GM19397 (cell line): Measurements from ENCODE around the gene TCEANC2.
"Not testable (repeated sequence)": the region's sequence is repeated elsewhere in the genome, so short reads cannot be mapped to it uniquely, and the experiment has no call there.

Source experiments
- ATAC-seq: cut with Tn5 transposase; IDR thresholded peaks from one replicate; pipeline ENCODE4 v1.9.1; 2021; ENCODE audit warnings: mild to moderate bottlenecking, moderate library complexity; ENCODE audit not compliant: unreplicated experiment

The TCEANC2 gene

GRCh38 chr1:54024811-54025210, 28.6 kb upstream of the TCEANC2 start:
- ATAC-seq = not testable (repeated sequence)

DNA sequence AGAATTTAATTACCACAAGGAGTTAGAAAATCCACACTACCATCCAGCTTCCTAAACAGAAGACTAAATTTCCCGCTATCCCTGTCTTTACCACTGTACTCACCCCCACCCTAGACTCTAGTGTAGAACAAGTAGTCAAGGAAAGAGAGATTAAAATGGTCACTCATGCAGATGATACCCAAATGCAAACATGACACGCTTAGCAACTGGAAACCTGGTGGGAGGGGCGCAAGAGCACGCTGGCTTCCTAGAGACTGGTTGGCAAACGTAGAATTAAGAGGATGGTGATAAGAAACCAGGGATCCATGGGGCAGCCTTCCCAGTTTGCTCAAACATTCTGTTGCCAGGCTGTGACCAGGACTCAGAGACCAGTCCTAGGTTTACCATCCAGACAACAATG, 25.6 kb upstream of the TCEANC2 start:
- no peak for ATAC-seq

DNA sequence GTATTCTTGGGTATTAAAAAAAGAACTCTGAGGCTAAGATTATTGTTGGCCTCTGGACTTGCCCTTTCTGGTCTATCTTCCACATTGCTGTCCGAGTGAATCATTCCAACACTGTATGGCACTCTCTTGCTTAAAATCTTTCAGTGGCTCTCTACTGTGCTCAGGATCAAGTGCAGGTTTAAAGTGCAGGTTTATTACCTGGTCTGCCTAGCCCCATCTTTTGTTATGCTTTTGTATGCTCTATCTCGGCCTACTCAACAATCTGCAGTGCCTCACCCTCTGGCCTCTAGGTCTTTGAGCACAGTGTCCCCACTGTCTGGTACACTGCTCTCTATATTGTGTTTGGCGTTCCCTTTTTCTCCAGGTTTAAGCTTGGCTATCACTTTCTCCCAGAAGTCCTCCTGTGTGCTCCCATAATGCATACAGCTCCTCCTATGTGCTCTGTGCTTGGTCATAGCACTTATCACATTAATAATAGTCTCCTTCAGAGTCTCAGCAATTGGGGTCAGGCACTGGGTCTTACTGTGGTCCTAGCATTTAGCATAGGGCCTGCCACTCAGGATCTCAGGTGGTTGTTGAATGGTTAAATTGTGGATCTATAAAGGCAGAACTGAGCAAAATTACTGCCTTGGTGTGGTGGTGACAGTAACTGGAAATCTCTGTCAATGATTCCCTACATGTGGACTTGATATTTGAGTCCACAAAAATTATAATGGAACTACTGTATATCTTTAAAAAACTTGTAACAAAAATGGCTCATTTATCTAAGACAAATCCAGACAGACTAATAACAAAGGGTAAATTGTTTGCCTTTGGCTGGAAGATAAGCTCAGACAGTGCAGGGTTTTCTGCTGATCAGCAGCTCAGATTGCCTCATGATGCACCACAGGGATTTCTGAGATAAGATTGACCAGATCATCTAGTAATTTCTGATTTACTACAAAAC, 24.8 kb upstream of the TCEANC2 start:
- ATAC-seq = no peak

GRCh38 chr1:54037476-54037875, 15.9 kb upstream of the TCEANC2 start:
- no peak for ATAC-seq

DNA sequence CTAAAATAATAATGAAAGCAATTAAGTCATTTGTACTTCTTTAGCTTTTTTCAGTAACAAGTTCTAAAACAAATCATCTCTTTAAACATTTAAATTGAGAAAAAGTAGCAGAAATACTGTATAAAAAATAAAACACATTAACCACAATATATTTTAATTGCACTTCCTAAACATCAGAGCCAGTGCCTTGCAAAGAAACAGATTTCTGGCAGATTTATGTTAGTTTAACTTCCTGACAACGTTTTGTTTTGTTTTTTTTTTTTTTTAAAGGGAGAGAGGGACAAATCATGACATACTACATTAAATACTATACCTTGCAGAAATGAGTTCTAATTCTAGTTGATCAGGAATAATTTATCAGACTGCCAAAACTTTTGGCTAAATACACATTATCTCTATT, 11.6 kb upstream of the TCEANC2 start:
- ATAC-seq = no peak

- no peak for ATAC-seq
Observed at GRCh38 chr1:54045496-54045895, 7.9 kb upstream of the TCEANC2 start.

- ATAC-seq = no peak
Observed at GRCh38 chr1:54046671-54047383, 6.6 kb upstream of the TCEANC2 start.

- ATAC-seq = no peak
Observed at GRCh38 chr1:54047384-54048305, 5.8 kb upstream of the TCEANC2 start.

DNA sequence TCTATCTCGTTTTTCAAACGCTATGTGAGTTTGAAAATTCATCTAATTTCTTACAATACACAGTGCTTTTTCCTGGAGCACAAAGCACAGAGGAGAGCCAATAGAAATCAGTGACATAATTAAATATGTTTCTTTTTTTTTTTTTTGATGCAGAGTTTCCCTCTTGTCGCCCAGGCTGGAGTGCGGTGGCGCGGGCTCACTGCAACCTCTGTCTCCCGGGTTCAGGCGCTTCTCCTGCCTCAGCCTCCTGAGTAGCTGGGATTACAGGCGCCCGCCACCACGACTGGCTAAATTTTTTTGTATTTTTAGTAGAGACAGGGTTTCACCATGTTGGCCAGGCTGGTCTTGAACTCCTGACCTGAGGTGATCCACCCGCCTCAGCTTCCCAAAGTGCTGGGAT, 3.0 kb upstream of the TCEANC2 start:
- not testable (repeated sequence) for ATAC-seq

GRCh38 chr1:54051933-54052430, 1.4 kb upstream of the TCEANC2 start:
- ATAC-seq = no peak

DNA sequence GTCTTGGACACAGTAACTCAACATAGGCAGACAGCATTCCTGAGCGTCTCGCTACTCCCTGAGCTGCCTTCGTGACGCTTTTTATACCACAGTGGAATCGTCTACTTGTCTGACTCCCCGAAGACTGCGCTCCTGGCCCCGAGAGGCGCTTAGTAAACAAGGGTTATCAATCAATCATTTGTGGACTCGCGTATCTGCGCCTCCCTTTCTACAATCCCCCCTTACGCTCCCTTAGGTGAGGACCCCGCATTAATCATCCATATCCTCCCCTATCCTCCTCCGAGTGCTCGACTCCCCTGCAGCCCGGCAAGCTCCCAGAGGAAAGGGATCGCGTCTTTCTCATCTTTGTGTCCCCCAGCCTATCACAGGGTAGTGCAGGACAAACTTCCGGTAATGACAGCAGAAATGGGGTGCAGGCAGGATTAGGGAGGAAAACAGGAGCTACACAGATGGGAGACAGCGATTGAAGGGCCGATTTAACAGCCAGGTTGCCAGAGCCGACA, 926 bp upstream of the TCEANC2 start:
- peak; percentile 5 for ATAC-seq

DNA sequence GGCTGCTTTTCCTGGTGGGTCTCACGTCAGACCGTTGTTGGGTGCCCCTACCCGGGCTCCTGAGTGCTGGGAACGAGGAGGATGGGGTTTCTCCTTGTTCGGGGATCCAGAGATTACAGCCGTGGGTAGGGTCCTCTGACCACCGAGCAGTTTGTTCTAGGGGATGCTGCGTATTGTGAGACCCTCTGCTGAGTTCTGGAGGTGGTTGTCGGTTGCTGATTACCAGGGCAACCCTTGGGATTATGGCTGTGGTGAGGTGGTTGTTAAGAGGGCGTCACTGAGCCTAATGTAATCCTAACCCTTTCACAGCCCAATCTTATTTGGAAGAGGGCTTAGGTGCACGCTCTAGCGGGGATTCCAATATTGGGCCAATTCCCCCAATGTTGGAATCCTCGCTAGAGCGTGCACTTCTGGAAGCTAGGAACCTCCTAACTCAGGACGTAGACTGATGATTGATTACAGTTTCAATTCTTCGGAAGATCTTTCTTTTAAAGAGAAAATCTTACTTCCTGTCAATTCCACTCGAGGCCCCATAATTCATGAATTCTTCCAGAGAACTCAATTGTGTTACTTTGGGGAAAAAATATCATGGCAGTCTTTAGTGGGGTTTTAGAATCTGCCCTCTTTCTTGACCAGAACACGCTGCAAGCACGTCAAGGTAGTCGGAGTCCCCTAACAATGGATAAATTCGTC, 483 bp downstream of the TCEANC2 start:
- no peak for ATAC-seq

- ATAC-seq = no peak
Observed at GRCh38 chr1:54054438-54054749, 986 bp downstream of the TCEANC2 start.

GRCh38 chr1:54064299-54064698, 10.9 kb downstream of the TCEANC2 start:
- ATAC-seq = no peak

DNA sequence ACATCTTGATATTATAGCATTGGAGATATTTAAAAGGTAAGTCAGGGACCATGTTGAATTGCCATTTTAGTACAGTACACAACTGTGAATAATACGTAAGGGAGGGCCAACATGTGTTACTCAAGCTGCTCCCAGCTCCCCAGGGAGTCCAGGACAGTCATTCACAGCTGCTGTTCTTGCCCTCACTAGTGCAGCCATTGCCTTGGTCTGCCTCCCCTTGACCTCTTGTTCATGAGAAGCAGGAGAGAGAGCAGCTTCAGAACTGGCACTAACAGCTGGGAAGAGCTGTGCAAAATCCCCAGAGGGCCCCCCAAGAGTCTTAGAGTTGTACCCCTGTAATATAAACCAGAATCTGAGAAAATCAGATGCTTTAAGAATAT, 16.4 kb downstream of the TCEANC2 start:
- ATAC-seq = no peak

GRCh38 chr1:54070171-54070837, 16.9 kb downstream of the TCEANC2 start:
- ATAC-seq = no peak

DNA sequence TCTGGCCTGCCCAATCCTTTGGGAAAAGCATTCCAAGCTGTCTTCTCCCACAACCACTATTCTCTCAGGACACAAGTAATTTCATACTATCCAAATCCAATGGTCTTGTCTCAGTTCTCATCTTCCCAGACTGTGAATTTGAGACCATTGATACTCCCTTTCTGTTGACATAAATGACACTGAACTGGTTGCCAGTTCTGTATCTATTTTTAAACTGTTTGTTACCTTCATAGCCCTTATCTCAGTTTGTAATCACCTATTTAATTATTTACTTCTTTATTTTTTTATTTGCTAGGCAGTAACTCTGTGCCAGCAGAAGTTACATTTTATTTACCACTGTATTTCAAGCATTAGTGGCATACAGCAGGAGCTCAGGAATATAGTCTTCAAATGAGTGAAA, 24.0 kb downstream of the TCEANC2 start:
- ATAC-seq = no peak

GRCh38 chr1:54080598-54081049, 27.2 kb downstream of the TCEANC2 start:
- ATAC-seq = no peak
